Stimulated activated CD4-positive, alpha-beta T cell treated with anti-CD3 and anti-CD28 coated beads, Interleukin-12 subunit alpha, Interleukin-12 subunit beta, amount 100 ng/mL, for 24 hours (primary cell): ENCODE data around the gene SLC37A1.
A peak's percentile ranks its signal among the peaks of the same experiment; 100 is the strongest.

Source experiments
- DNase-seq, 2 experiments: peaks; one replicate each; pipeline ENCODE4 v3.0.0-alpha.2; 2020; ENCODE audit warnings: low read depth in 2 of 2

Gene SLC37A1

DNA sequence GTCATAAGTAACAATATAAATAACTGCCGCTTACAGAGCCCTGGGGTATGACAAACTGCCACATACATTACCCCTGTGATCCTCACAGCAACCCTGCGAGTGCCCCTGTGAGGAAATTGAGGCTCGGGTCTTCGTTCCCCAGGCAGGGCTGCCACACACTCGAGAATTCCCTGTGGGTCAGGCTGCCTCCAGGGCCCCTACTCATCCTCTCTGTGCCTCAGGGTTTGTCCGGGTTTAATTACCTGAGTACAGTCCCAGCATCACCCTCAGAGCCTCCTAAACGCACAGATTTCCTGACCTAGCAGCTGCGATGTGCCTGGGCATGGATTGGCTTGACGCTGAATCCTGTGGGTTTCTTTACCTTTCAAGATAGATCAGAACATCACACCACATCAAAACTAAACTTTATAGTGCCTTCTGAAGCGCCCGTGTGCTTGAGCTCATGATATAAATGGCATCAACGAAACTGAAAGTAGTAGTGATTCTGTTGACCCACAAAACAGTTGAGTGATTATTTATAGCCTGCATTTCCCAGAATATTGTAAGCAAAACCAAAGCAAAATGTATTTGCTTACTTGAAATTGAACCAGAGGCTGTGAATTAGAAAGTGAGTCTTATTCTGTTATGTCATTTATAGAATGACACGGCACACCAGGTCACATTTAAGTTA is 14.0 kb downstream of the SLC37A1 start:
- DNase-seq, result peak; percentile 12 to 36

DNA sequence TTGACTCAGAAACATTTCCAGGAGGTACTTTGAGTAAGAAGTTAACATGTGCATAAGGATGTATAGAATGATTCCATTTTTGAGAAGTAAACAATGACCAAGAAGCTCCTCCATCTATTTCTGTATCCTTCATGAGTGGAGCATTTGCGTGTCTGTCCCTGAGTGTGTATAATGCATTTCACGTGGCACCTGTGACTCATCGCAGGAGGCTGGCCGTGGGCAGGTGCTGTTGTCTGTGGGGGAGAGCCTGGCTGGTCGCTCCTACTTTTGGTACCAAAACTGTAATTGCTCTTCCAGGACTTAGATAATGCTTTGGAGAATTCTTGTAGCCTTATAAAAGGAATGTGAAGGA is 16.5 kb downstream of the SLC37A1 start:
- DNase-seq, result no peak

DNA sequence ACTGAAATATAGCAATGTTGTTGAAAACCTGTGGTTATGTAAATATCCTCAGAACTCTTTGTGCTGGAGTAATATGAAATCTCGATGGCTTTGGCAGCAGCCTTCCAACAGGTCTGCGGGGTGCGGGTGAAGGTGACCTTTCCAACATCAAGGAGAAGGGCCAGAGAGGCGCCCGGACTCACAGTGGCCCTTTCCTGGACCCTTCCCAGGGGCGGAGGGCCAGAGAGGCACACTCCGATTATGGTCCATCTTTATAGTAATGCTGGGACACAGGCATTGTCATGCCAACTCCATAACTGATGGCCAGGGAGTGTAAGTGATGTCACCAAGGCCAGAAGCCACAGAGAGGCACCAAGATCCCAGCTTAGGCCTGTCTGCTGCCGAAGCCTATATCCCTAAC is 18.1 kb downstream of the SLC37A1 start:
- DNase-seq, result no peak

DNA sequence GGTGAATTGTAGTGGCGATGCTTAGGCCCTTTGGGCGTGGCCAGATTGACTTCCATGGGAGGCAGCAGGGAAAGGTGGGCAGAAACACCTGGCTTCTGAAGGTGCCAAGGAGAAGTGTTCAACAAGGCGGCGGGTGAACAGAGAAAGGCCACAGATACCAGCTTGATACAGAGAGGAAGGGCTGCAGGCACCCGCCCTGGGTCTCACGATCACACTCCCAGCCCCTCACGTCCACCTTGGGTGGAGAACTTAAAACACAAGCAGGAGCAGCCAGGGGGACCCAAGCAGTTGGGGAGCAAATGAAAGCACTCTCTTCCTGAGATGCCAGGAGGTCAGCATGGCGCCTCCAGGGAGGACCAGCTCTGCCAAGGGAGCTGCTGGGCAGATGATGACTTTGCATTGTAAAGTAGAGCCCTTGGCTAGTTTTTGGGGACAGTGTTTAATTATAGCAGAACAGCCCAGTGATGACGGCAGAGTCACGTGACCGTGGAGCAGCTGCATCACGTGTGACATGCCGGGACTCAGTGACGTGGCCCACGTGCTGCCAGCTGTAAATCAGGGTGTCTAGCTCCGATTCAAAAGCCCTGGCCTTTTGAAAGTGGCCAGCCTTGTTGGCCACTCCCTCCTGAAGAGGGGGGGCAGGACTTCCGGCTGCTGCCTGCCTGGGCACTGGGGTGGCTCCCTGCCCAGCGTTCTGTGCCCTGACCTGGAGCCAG is 19.0 kb downstream of the SLC37A1 start:
- no peak for DNase-seq

DNA sequence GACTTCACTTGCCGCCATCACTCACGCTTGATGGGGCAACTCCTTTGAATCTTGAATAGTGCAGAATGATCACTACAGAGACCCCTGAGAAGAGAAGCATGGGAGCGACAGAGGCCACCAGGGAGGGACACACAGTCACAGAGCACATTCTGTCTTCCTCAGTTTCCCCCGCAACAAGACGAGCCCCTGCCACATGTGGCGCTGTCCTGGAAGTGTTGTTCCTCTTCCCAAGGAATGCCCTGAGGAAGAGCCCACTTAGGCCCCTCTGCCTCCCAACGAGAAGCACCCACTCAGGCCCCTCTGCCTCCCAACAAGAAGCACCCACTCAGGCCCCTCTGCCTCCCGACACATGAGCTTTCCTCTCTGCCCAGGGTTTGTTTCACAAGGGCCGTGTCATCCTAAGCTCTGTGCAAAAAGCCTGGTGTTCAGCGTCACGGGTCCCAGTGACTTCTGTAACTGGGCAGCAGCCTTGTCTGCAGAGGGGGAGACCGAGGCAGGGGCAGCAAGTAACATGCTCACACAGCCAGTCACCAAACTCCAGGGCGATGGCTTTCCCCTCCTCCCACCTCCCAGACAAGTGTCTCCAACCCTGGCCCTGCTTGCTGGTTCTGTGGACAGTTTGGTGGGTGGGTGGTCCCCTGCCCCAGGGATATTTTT is 19.8 kb downstream of the SLC37A1 start:
- DNase-seq, result no peak

DNA sequence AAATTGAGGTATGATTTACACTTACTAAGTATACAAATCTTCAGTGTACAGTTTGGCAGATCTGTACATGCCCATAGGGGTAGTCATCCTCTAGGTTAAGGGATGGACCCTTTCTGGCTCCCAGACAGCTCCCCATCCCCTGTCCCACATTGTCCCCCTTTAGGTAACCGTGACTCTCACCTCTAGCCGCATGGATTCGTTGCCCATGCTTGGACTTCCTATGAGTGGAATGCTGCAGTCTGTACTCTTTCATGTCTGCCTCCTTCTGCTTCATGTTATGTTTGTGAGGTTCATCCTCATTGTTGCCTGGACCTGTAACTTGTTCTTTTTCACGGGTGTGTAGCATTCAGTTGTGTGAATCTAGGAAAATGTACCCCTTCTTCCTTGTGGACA is 20.3 kb downstream of the SLC37A1 start:
- no peak for DNase-seq

DNA sequence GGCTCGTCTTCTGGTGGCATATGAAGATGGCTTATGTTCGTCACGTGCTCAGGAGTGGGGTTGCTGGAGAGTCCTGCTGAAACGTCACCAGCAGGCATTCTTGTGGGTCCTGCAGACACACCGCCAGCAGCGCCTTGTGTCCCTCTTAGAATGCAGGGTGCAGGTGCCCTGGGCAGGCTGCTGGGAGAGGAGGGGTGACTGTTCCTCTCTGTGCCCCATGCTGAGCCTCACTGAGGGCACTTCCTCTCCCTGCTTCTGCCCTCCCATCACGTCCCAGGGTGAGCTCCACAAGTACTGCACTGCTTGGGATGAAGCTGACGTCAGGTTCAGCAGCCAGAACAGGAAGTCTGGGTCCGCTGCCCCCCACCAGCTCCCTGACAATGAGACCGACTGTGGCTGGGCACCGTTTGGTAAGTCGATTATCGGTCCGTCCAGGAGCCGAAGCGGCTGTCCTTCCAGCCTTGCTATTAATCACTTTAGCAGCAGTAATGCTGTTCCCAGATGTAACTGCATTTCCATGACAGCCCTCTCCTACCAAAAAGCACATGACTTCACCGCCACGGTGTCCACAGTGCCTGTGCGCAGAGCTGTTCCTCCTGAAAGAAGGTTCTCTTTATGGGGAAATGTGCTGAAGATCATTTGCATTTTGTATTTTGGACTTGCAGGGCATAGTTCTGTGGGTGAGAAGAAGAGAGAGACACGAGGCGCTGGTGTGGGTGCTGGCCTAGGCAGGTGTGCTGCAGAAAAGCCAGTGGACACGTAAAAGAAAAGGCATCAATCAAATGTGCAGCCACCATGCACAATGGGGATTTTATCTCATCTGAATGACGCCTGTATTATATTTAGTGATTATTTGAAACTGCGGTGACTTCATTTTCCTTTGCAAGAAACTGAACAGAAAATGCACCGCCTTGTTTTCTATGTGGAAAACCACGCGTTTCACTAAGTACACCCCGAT is 21.0 kb downstream of the SLC37A1 start:
- no peak for DNase-seq

DNA sequence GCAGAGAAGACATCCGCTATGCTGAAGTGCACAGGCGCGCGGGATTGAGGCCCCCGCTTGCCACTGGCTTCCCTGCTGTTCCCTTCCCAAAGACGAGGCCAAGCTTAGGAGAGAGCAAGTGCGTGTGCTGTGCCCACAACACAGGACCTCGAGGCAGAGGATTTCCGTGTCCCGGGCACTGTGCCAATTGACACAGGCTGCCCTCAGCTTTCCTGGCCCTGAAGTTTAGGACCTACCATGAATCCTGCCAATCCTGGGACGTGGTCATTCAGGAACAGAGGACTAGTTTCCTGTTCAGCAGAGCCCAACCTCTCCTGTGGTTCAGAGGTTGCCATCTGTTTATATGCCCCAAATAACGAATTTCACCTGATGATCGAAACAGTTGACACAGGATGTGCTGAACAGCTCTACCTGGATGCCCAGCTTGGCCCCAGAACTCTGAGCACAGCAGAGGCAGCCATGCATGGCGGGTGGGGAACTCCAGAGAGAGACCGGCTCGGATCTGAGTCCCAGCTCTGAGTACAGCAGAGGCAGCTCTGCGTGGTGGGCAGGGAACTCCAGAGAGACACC is 22.0 kb downstream of the SLC37A1 start:
- DNase-seq, result no peak

DNA sequence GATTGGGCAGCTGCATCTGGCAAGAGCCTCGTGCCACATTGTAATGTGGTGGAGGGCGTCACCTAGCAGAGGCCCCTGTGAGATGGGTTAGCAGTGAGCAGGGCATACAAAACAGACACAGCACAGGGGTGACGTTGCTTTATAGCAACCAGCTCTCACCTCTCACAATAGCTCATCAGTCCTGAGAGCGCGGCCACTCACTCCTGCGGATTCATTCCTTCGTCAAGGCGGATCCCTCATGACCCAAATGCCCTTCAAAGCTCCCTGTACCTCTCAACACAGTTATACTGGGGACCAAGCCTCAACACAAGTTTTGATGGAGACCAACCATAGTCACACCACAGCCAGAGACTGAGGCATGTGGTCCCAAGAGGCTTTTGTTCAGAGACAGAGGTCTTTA is 22.9 kb downstream of the SLC37A1 start:
- DNase-seq, result no peak

DNA sequence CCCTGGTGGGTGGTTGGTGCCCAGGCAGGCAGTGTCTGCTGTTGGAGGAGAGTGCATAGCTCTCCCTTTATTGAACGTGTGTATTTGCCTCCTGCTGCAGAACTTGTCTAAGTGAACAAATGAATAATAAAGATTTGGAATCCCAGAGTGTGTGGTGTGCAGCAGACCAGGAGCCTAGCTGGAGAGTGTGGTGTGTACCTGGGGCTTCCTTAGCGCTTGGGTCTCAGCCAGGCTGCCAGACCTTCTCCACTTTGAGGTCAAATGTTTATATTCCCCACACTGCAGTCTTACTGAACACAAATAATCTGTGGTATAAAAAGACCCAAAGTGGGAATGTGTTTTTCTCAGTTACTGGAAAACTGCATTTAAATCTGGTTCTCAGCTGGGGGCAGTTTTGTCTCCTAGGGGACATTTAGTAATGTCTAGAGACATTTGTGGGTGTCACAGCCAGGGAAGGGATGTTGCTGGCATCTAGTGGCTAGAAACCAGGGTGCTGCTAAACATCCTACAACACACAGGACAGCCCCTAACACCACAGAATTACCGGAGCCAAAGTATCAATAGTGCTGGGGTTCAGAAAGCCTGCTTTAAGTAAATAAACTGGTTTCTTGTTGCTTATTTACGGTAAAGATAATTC is 23.6 kb downstream of the SLC37A1 start:
- DNase-seq, result no peak

DNA sequence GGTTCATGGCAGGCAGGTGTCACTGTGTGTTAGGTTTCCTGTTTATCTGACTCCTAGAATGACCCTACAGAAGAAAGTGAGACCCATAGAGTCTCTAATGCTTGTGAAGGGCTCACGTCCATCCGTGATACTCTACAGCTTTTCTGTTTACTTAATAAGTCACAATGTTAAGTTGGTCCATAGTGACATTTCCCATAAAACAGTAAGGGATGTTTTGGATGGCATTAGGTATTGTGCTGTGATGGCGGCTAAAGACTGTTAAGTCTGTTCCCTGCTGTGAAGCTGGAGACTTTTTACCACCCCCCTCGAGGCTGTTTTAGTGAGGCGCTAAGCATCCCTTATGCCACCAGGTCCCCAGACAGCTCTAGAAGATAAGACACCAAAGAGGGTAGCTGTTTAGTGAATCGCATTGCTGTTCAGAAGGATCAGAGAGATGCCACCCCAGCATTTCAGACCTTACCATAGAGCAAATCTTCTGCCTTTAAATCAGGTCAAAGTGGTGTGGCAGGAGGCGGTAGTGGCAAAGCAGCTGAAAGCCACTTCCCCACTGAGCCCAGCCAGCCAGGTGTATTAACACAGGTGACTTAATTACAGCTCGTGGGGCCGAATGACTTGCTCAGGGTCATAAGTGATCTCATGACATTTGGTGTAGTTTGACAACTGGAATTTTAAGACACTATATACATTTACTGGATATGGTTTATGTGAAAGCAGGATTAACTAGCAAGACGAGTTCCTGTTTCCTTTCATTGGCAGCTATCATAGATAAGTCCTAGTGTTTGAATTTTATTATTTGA is 25.0 kb downstream of the SLC37A1 start:
- no peak for DNase-seq

DNA sequence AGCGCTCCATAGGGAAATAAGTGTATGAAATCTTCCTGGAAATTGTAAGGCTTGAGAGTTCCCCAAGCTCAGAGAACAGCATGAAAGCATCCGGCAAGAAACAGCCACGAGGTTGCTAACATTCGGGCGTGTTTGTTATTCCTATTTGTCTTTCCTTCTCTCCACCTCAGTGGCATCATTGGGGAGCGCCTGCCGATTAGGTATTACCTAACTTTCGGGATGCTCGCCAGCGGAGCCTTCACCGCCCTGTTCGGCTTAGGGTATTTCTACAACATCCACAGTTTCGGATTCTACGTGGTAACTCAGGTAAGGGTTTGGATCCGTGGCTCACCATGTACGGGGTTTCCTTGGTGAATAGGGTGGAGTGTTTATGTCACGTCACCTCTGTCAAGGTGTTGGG is 25.7 kb downstream of the SLC37A1 start:
- no peak for DNase-seq

DNA sequence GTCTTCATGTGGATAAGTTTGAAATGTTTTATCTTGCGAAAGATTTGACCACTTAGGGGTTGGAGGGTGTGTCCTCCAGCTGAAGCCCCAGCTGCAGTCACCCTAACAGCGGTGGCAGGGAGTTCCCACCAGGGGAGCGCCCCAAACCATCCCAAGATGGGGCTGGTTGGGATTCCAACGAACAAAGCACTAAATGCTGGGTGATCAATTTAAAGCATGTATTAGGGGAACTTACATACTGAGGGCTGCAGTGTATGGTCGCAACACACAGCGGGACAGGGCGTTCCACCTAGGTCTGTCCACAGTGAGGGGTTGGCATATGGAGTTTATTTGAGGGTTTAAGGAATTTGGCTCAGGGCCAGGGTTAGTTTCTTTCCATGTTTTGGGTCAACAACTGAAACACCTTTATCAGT is 26.3 kb downstream of the SLC37A1 start:
- DNase-seq, result no peak

DNA sequence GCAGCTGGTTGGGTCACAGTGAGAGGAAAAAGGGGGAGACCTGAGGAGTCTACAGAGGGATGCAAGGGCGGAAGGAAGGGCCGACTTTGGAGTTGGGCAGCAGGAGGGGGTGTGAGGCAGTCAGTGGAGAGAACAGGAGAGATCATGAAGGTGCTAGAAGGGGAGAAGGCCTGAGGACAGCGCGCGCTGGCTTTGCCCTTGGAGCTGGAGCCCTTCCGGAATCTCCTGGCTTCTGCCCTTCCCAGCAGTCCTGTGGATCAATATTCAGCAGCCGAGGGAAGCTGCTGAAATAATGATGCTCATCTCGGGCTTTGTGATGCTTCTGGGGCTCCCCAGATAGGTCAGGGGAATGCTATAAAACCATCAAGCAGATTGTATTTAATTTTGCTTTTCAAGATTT is 26.7 kb downstream of the SLC37A1 start:
- no peak for DNase-seq

DNA sequence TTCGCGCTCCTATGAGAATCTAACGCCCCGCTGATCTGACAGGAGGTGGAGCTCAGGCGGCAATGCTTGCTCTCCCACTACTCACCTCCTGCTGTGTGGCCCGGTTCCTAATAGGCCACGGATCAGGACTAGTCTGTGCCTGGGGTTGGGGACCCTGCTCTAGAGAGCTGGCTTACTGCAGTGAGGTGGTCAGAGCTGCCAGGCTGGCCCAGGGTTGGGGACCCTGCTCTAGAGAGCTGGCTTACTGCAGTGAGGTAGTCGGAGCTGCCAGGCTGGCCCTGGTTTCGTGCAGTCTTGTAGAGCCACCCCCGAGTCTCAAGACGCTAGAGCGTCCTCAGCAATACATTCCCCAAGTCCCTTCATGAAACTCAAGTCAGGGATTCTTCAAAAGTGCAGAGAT is 27.5 kb downstream of the SLC37A1 start:
- DNase-seq, result no peak

DNA sequence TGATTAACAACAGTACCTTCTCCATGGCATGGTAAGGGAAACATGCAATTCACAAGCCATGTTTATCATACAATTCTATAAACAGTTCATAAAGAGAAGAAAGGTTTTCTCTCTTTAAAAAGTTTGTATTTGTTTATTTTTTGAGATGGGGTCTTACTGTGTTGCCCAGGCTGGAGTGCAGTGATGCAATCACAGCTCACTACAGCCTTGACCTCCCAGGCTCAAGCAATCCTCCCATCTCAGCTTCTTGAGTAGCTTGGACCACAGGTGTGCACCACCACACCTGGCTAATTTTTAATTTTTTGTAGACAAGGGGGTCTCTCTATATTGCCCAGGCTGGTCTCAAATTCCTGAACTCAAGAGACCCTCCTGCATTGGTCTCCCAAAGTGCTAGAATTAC is 28.0 kb downstream of the SLC37A1 start:
- DNase-seq, result no peak

DNA sequence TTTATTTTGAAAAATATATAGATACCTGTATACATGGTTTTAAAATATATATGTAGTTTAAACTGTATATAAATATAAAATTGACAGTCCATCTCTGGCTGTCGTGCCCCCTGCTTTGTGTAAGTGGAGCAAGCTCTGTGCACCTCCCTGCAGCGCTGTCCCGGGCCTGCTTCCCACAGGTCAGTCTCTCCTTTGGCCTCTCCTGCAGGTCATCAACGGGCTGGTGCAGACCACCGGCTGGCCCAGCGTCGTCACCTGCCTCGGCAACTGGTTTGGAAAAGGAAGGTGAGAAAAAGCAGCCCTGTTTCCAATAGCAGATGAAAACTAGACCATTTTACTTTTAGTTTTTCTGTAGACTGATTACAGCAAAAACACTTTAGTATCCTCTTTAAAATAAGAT is 28.5 kb downstream of the SLC37A1 start:
- DNase-seq, result no peak

DNA sequence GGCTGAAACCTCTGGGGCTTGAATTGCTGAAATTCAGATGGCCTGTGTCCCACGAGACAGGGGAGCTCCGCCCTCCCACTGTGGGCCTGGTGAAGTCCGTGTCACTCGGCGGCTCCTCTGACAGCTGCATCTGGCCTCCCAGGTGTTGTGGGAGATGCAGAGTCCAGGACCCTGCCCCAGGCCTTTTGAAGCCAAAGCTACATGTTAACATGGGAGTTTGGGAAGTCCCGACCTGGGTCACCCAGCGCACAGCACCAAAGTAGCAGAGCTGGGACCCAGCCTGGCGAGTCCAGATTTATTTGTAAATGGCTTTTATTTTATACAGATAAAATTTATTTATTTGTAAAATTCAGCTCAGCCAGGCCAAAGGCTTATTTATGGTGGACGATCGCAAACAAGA is 28.9 kb downstream of the SLC37A1 start:
- DNase-seq, result no peak

DNA sequence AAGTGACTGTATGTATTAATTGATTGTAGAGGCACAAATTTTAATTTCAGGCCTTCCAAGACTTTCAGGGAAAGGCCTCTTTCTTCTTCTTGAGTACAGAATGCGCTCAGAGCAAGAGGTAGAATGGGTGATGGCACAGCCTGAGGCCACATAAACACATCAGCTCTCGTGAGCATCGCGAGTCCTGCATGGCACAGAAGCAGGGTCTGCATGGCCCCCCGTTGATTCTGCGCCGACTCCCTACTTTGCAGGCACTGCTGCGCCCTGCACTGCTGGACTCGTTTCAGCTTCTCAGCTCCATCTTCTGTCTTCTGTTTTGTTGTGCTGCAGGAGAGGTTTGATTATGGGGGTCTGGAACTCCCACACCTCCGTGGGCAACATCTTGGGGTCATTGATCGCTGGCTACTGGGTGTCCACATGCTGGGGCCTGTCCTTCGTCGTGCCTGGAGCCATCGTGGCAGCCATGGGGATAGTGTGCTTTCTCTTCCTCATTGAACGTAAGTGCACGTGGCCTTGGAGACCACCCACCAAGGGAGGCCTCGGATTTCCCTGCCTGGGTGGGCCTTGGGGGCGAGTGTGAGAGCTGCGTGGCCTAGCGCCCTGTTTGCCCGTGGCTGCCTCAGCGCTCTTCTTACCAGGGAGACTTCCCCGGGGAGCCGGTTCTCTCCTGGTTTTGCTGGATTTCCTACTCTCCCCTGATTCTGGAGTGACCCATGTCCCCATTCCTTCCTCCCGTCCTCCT is 29.6 kb downstream of the SLC37A1 start:
- DNase-seq, result no peak

DNA sequence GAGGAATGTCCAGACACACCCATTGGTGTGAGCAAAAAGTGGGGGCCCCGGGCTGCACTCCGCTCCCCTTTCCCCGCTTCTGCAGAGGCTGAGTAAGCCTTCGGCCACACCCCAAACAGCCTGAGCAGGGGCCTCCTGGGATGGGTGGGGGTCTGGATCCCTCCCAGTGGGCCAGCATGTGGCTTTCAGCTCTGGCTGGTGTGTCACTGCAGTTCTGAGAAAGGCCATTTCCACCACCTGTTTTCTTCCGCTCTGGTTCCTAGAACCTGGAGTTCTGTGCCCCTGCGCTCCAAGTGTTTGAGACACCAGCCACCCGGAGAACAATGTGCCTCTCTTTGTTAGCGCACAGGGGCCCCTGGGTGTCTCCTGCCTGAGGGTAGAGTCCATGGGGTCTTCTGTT is 30.9 kb downstream of the SLC37A1 start:
- no peak for DNase-seq
